HEK293T (cell line): ENCODE measurements around the gene ZNF346.

ENCODE experiments used
- BHLHE40 ChIP-seq: fragments of 450-650 bp; IDR thresholded peaks from 2 replicates; pipeline ENCODE4 v1.6.1; 2016; ENCODE audit warnings: mild to moderate bottlenecking, moderate library complexity, borderline replicate concordance
- CTBP1 ChIP-seq: fragments of 450-650 bp; IDR thresholded peaks from 2 replicates; pipeline ENCODE4 v1.6.1; 2016; ENCODE audit warnings: borderline replicate concordance
- ELF4 ChIP-seq: fragments of 450-650 bp; IDR thresholded peaks from 2 replicates; pipeline ENCODE4 v1.6.1; 2017; ENCODE audit warnings: antibody characterized with exemption
- FOXK2 ChIP-seq: fragments of 450-650 bp; IDR thresholded peaks from 2 replicates; pipeline ENCODE4 v1.6.1; 2016; ENCODE audit warnings: mild to moderate bottlenecking
- FOXM1 ChIP-seq: fragments of 450-650 bp; IDR thresholded peaks from 2 replicates; pipeline ENCODE4 v1.6.1; 2017; ENCODE audit warnings: mild to moderate bottlenecking, borderline replicate concordance
- HDGF ChIP-seq: fragments of 450-650 bp; IDR thresholded peaks from 2 replicates; pipeline ENCODE4 v1.6.1; 2017; ENCODE audit warnings: antibody characterized with exemption, borderline replicate concordance
- L3MBTL2 ChIP-seq: fragments of 450-650 bp; conservative IDR thresholded peaks from 2 replicates; pipeline ENCODE4 v1.6.1; 2016; ENCODE audit warnings: mild to moderate bottlenecking
- LEF1 ChIP-seq: fragments of 450-650 bp; IDR thresholded peaks from 2 replicates; pipeline ENCODE4 v1.6.1; 2017; ENCODE audit warnings: mild to moderate bottlenecking, borderline replicate concordance
- NFRKB ChIP-seq: fragments of 450-650 bp; IDR thresholded peaks from 2 replicates; pipeline ENCODE4 v1.6.1; 2016; ENCODE audit warnings: mild to moderate bottlenecking, moderate library complexity
- SP1 ChIP-seq: fragments of 450-650 bp; IDR thresholded peaks from 2 replicates; pipeline ENCODE4 v1.6.1; 2017
- SUZ12 ChIP-seq: fragments of 450-650 bp; IDR thresholded peaks from 2 replicates; pipeline ENCODE4 v1.6.1; 2016; ENCODE audit warnings: mild to moderate bottlenecking
- TF ChIP-seq, protein P1 (sequence below): fragments of 450-650 bp; IDR thresholded peaks from 2 replicates; pipeline ENCODE4 v1.6.1; 2016

DNA sequence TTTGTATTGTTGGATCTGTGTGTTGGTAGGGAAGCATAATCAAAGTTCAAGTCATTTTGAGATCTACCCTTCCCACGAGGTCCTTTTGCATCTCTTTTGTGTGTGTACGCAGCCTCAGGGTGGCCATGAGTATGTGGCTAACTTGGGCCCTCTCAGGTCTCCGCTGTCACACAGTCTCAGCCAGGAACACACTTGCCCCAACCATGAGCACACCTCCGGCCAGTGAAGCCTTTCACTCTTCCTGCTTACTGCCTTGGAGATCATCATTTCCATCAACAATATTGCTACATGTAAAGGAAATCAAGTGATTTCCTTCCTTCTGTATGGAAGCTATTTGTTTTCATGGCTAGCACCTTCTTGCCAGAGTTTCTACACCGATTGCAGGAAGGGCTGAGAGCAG, 13.9 kb downstream of the ZNF346 start:
- no peak for TF ChIP-seq FOXK2
- TF ChIP-seq, protein P1, sequence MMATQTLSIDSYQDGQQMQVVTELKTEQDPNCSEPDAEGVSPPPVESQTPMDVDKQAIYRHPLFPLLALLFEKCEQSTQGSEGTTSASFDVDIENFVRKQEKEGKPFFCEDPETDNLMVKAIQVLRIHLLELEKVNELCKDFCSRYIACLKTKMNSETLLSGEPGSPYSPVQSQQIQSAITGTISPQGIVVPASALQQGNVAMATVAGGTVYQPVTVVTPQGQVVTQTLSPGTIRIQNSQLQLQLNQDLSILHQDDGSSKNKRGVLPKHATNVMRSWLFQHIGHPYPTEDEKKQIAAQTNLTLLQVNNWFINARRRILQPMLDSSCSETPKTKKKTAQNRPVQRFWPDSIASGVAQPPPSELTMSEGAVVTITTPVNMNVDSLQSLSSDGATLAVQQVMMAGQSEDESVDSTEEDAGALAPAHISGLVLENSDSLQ: no peak
- no peak for TF ChIP-seq CTBP1
- no peak for TF ChIP-seq BHLHE40
- no peak for TF ChIP-seq SP1
- no peak for TF ChIP-seq LEF1
- TF ChIP-seq NFRKB: no peak
- no peak for TF ChIP-seq L3MBTL2
- no peak for TF ChIP-seq ELF4
- no peak for TF ChIP-seq SUZ12
- no peak; the same call in 1 of the 2 replicates for TF ChIP-seq HDGF
- TF ChIP-seq FOXM1: no peak
